Suppressor macrophage (primary cell): ENCODE measurements around the gene CIBAR2.
"Not testable (repeated sequence)": the region's sequence is repeated elsewhere in the genome, so short reads cannot be mapped to it uniquely, and the experiment has no call there.

Experiments
- DNase-seq, 4 experiments: peaks; one replicate each; pipeline ENCODE4 v3.0.0-alpha.2; 2020 to 2022

Gene CIBAR2

GRCh38 chr16:85127379-85127723, 15.1 kb upstream of the CIBAR2 start:
- DNase-seq, result no peak

DNA sequence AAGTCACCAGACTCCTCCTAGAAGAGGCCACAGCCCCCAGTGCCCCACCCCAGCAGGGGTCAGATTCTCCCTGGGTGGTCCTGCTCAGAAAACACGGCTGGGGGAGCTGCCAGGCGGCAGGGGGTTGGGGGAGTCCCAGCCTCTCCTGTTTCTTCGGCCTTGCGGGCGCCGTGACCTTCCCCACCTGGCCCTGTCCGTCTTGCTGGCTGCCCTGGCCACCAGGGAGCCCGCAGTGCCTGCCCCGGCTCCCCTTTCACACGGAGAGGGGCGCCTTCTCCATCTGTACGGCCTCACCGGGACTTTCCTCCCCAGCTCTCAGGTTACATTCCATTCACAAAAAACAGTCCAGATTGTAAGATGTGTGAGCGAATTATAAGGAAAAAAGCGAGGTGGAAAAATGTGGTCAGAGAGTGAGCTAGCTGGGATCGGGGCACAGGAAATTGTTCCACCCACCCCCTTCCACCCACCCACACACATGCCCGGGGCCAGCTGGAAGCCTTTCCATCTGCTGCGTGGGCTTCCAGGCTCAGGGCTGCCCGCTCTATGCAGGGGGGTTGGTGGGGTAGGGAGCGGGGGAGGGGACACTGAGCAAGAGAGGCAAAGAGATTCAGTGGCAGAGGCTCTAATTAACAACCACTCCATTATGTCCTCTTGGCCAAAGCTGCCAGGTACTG, 14.6 kb upstream of the CIBAR2 start:
- peak; percentile 38 to 77 (median 71) for DNase-seq

GRCh38 chr16:85126394-85126704, 14.1 kb upstream of the CIBAR2 start:
- no peak for DNase-seq

DNA sequence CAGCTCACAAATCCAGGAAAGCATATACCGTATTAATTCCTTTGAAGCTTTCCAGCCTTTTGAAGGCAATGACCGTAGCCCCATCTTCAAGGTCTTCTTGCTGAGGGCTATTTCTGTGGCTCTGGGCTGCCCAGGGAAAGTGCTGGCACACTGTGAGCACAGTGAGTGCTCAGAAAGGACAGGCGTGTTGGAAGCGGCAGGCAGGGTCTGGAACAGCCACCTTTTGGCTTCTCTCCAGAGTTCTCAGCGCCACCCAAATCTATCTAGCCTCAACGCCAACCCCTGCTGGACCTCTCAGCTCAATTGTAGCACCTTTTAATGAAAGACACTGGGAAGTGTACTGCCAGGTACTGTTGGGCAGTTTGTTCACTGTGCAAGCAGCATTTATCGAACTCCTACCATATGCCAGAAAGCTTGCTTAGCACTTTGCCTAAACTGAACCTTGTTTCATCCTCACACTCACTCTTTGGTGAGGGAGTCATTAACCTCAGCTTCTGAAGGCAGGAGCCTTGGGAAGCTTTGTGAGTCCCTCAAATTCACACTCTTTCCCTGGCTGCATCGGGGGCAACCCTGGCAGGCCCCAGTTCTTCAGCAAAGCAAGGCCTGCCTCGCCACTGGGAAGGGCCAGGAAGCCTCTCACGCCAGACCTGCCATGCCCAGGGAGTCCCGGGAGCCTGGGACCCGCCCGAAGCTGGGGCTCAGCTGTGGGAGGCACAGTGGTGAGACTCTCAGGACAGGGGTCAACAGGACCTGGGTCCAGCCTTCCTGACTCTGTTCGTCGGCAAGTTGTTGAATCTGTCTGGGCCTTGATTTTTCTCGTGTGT, 13.5 kb upstream of the CIBAR2 start:
- no peak for DNase-seq

DNA sequence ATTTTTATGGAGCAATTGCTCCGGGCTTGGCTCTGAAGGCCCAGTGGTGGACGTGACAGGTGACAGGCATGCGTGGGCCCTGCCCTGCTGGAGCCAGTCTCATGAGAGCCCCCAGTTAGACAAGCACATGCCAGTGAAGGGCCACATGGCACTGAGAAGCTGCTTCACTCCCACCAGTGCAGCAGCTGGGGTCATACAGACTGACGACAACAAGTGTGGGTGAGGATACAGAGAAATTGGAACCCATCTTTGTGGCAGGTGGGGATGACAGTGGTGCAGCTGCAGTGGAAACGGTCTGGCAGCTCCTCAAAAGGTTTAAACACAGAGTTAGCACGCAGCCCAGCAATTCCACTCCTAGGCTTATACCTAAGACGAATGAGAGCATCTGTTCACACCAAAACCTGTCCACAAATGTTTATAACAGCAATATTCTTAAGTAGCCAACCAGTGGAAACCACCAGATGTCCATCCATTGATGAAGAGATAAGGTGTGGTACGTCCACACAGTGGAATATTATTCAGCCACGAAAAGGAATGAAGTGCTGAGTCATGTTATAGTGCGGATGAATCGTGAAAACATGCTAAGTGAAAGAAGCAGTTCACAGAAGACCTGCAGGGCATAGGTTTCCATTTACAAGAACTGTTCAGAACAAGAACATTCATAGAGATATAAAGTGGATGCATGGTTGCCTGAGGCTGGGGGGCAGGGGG, 12.5 kb upstream of the CIBAR2 start:
- DNase-seq, result no peak

- peak in 1 of 4 experiments; percentile 39 for DNase-seq
Measured at GRCh38 chr16:85123891-85124635, 11.8 kb upstream of the CIBAR2 start.

- DNase-seq, result not testable (repeated sequence)
Measured at GRCh38 chr16:85123441-85123840, 11.2 kb upstream of the CIBAR2 start.

DNA sequence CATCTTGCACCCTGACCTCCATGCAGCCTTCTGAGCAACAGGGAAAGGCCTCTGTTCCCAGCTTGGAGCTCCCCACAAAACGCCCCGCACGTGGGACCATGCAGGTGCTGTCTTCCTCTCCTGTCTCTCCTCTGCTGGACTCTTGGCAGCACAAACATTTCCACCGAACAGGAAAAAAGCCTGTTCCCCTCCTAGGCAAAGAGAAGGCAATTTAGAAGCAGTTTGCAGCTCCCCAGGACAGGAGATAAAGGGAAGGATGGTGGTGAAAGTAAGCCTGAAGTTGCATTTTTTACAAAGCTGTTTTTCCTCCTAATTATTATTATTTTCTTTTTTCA, 7.7 kb upstream of the CIBAR2 start:
- DNase-seq, result no peak

DNA sequence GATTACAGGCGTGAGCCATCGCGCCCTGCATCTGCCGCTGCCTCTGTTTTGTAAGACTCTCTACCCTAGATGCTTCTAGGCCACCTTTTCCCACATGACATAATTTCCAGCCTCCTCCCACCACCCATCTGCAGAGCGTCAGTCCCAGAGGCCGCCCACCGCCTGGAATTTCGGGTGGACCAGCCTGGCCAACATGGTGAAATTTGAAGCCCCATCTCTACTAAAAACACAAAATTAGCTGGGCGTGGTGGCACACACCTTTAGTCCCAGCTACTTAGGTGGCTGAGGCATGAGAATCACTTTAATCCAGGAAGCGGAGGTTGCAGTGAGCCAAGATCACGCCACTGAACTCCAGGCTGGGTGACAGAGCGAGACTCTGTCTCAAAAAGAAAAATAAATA, 5.1 kb upstream of the CIBAR2 start:
- no peak for DNase-seq

DNA sequence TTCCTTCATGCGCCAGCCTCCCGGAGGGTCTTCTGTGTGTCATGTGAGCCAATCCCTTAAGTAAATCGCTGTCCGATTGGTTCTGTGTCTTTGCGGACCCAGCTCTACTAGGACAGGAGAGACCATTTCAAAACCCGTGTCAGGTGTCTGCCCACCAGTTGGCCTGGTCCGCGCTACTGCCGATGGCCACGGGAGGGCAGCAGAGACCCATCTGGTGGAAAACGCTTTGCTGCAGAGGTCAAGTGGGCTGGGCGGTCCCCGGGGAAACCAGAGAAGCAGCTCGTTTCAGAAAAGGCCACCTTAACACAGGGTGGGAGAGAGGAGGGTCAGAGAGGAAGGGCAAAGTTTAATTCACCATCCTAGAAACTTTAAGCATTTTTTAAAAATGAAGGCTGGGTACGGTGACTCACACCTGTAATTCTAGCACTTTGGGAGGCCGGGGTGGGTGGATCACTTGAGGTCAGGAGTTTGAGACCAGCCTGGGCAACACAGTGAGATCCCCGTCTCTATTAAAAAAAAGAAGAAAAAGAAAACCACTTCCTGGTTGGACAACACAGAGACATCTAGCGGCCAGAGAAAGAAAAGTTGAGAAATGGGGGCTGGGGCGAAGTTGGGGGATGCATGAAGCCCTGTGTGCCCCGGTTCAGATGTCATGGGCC, 2.8 kb upstream of the CIBAR2 start:
- peak; percentile 87 to 94 (median 93) for DNase-seq

- no peak for DNase-seq
Measured at GRCh38 chr16:85113913-85114312, 1.6 kb upstream of the CIBAR2 start.

- no peak for DNase-seq
Measured at GRCh38 chr16:85113168-85113733, 979 bp upstream of the CIBAR2 start.

GRCh38 chr16:85111184-85111583, 1.1 kb downstream of the CIBAR2 start:
- no peak for DNase-seq

- no peak for DNase-seq
Measured at GRCh38 chr16:85110105-85110504, 2.2 kb downstream of the CIBAR2 start.

DNA sequence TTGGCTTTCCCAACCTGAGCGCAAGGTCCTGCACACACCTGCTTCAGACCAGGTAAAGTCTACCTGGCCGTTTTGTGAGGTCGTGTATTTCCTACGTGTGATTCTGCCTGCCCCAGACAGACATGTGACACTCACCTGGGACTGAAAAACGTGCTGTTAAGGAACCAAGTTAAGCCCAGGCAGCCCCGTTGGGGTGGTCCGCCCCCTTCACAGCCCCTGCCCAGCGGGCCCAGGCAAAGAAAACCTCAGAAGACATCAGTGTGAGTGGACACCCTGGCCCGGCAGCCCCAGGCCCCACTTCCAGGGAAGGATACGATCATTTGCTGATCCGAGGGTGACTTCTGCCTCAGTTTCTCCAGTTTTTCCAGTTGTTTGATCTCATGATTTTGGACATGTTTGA, 4.7 kb downstream of the CIBAR2 start:
- DNase-seq, result no peak

- no peak for DNase-seq
Measured at GRCh38 chr16:85107083-85107482, 5.2 kb downstream of the CIBAR2 start.

- no peak for DNase-seq
Measured at GRCh38 chr16:85105475-85105874, 6.8 kb downstream of the CIBAR2 start.

DNA sequence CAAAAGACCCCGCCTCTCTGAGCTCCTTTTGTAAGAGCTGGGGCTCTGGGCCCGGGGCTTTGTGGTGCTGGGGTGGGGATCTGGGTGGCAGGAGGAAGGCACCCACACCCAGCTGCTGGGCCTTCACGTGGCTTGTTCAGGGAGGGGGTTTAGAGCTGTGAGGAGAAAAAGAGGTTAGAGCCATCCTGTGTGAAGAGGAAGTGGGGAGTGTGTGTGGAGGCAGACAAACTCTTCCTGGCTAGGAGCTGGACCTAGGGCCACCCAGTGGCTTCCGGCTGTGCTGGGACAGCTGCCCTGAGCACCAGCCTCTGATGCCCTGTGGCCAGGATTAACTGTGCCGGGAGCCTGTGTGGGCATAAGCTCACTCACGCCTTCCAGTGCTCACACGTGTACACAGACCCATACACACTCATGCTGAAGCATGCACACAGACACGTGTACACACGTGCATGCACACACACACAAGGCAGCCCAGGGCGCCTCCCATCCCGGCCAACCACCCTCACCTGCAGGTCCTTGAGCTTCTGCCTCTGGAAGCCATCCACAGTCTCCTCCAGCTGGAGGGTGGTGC, 7.4 kb downstream of the CIBAR2 start:
- peak; percentile 65 to 84 (median 79) for DNase-seq

DNA sequence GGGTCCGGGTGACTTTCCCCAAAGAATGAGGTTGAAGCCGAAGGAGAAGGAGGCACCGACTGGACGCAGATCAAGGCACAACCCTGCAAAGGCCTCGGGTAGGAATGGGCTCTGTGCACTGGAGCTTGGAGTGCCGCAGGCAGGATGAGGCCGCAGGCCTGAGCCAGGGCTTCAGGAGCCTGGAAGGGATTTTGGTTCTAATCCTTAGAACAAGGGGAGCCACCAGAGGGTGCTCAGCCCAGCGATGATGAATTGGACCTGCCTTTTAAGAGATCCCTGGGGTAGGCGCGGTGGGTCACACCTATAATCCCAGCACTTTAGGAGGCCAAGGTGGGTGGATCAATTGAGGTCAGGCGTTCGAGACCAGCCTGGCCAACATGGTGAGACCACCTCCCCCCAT, 8.1 kb downstream of the CIBAR2 start:
- DNase-seq, result no peak

DNA sequence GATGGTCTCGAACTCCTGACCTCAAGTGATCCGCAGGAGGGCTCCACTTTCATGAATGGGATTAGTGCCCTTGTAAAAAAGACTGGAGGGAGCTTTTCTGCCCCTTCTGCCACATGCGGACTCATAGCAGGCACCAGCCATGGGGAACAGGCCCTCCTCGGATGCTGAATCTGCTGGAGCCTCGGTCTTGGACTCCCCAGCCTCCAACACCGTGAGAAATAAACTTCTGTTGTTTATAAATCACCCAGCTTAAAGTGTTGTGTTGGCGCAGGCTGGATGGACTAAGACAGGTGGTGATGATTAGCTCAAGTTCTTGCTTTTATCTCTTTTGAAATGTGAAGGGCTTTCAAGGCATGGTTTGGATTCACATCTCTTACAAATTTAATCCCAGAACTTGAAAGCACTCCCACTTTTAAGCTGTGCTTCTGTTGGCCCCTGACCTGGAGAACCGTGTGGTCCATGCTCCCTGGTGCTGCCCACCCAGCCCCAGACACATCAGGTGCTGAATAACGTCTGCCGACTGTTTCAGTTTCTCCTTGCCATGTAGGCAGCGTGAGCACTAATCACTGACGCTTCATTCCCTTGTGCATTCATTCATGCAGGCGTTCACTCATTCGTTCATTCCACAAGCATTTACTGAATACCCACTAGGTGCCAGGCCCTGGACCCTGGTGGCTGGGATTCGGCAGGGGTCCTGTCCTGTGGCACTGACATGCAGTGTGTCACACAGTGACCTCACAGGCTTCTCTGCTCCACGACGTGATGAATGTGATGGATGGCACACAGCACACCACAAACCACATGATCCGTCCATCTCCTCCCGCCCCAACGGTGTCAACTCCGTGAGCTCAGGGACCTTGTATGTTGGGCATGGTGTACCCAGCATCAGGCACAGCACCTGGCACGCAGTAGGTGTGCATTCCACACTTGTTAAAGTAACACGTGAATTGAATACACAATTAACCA, 8.9 kb downstream of the CIBAR2 start:
- DNase-seq, result peak in 3 of 4 experiments; percentile 31 to 46 (median 41)
